ENCODE data around the gene RPRD2.
A peak's percentile ranks its signal among the peaks of the same experiment; 100 is the strongest.

RPRD2 gene

GRCh38 chr1:150473659-150474058 lies 109.7 kb downstream of the RPRD2 start:
- DNase-seq, result no peak

GRCh38 chr1:150474869-150475268 lies 110.9 kb downstream of the RPRD2 start:
- no peak for DNase-seq

DNA sequence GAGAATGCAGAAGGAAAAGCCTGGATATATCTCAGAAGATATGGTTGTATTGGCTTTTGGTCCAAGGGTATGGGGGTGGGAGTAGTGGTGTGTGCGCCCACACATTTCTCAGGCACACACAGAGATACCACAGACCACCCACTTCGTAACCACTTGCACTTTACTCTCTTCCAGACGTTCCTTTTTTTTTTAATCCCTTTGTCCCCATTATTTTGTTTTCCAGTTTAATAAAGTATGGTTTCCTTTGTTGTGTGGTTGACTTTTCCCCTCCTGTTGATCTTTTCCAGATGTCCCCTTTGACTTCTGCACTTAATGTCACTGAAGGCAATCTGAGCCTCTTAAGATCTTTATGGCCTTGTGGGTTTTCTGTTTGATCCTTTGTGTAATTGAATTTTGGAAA lies 112.8 kb downstream of the RPRD2 start:
- DNase-seq, result no peak

- DNase-seq, result no peak
Observed at GRCh38 chr1:150477320-150477719, 113.4 kb downstream of the RPRD2 start.

- no peak for DNase-seq
Observed at GRCh38 chr1:150477733-150478132, 113.8 kb downstream of the RPRD2 start.

- no peak for DNase-seq
Observed at GRCh38 chr1:150479370-150479769, 115.4 kb downstream of the RPRD2 start.

GRCh38 chr1:150479927-150480352 lies 116.0 kb downstream of the RPRD2 start:
- DNase-seq, result no peak

DNA sequence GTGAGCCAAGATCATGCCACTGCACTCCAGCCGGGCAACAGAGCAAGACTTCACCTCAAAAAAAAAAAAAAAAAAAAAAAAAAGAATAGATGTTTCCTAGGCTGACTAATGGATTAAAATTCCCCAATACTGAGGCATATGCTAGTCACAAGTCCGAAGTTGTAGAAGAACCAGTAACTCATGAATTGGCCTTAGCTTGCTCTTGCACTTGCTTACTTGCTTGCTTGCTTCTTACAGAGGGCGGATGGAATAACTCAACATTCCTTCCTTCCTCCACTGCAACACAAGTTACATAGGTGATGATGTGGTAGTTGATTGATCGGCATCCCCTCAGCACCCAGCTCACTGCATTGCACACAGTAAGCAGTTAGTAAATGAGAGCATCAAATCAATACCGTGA lies 120.5 kb downstream of the RPRD2 start:
- DNase-seq, result no peak

DNA sequence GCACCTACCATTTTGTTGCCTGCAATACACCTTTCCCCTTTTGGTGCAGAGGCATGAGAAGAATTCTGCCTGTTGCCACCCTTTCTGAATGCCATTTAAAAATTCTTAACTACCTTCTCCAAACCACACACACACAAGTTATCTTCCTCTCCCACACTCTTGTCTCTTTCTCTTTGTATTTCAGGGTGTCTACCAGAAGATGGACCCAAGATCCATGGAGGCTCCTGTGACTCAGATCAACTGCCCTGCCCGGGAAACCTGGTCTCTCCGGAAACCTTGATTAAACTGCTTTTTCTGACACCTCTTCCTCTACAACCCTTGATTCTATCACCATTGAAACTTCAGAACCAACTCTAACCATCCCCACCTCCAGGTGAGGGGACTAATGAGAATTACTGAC lies 120.9 kb downstream of the RPRD2 start:
- peak; percentile 8 for DNase-seq

DNA sequence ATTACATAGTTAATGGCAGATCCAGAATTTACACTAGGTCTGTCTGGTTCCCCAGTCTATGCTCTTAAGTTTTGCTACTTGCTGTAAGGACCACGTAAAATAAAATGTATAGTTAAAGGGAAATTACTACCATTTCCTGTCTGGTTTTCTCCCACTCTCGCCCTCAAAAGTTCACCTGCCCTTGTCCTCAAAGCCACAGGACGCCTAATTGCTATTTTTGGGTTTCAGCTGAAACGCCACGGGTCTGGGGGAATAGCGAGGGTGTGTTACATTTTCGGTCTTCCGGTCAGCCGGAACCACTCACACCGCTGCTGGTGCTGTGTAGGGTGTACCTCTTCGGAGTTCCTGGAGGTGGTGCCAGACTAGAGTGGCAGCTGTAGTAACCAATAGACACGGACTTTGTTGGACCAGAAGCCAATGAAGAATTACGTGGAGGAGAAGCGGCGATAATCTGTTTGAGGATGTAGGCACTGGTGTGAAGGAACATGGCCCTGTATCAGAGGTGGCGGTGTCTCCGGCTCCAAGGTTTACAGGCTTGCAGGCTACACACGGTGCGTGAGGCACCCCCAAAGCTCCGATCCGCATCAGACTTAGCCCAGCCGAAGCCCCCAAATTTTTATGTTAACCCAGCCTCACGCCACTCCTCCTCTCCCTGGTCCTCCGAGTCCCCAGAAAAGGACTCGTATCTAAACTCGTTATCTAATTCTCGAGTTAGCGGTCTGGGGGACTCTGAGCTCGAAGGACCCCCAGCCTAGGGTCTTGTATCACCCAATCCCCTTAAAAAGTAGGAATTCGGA lies 123.2 kb downstream of the RPRD2 start, which contains the start of gene TARS2:
TARS2 (plus strand) TSS at position 454 of the 797 bp plus-strand sequence; CDS start at position 486, 32 bp downstream.
- peak; percentile 97 for DNase-seq

- DNase-seq, result no peak
Observed at GRCh38 chr1:150487763-150488115, 123.8 kb downstream of the RPRD2 start.

GRCh38 chr1:150493175-150493574 lies 129.2 kb downstream of the RPRD2 start:
- no peak for DNase-seq

- no peak for DNase-seq
Observed at GRCh38 chr1:150498342-150498741, 134.4 kb downstream of the RPRD2 start.

- DNase-seq, result peak; percentile 42
Observed at GRCh38 chr1:150505431-150505830, 141.5 kb downstream of the RPRD2 start.

GRCh38 chr1:150507912-150508864 lies 144.2 kb downstream of the RPRD2 start, which contains the start of gene ECM1:
ECM1 (plus strand) TSS chr1:150508109; CDS start chr1:150508210, 101 bp downstream.
- no peak for DNase-seq

GRCh38 chr1:150508982-150509381 lies 145.0 kb downstream of the RPRD2 start:
- no peak for DNase-seq

GRCh38 chr1:150511551-150511950 lies 147.6 kb downstream of the RPRD2 start:
- peak; percentile 93 for DNase-seq

DNA sequence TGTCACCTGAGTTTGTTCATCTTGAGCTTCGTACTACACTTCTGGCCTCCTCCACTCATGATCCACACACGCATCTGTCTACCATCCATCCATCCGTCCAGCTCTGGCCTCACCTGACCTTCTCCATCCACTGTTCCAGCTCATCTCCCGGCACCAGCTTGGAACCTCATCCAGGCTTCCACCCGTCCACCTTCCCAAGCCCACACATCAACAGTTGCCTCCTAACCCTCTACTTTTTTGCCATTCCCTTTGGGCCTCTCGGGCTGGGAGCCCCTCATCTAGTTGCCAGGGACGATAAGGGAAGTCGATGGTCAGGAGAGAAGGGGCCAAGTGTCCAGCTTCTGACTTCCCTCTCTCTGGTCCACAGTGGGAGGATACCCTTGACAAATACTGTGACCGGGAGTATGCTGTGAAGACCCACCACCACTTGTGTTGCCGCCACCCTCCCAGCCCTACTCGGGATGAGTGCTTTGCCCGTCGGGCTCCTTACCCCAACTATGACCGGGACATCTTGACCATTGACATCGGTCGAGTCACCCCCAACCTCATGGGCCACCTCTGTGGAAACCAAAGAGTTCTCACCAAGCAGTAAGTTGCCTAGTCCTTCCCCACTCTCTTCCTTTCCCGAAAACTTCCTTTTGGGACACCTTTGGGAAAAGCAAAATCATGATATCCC lies 148.2 kb downstream of the RPRD2 start:
- DNase-seq, result no peak

DNA sequence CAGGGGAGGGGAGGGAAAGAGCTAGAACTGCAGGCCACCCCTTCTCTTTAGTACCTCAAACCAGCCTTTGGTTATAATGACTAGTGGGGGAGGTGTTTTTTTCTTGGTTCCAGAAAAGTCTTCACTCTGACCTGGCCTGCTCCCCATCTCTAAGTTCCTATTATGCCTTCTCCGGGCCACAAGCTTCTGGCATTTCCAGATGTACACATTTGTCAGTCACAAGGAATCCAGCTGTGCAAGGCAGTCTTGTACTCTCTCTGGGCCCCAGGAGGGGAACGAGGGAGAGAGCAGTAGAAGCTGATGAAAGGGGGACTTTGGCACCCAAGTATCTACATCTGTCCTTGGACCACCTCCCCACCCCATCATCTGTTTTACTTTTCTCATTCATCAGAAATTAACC lies 148.9 kb downstream of the RPRD2 start:
- no peak for DNase-seq

DNA sequence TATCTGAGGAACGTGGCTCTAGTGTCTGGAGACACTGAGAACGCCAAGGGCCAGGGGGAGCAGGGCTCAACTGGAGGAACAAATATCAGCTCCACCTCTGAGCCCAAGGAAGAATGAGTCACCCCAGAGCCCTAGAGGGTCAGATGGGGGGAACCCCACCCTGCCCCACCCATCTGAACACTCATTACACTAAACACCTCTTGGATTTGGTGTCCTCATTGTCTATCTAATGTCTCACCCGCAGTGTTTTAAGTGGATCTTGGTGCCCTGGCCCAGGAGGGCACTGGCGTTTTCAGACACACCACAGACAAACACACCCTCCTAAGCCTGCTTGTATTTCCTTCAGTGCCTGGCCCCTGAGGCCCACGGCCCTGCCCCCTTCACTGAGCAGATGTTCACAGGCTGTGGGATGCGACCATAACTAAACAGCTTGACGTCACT lies 149.4 kb downstream of the RPRD2 start:
- DNase-seq, result no peak

DNA sequence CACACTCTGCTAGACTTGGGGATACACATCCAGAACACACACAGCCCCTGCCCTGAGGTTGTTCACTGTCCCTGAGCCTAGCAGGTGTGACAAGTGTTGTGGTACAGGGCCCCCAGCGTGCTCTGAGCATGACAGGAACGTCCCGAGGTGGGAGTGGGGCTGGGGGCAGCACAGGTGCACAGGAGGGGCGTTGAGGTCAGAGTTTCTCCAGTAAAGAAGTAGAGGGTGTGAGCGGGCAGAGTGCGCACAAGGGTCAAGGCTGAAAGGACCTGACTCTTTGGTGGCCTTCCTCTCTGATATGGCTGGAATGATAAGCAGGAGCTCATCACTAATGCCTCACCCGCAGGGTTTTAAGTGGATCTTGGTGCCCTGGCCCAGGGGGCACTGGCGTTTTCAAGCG lies 150.3 kb downstream of the RPRD2 start:
- DNase-seq, result no peak

DNA sequence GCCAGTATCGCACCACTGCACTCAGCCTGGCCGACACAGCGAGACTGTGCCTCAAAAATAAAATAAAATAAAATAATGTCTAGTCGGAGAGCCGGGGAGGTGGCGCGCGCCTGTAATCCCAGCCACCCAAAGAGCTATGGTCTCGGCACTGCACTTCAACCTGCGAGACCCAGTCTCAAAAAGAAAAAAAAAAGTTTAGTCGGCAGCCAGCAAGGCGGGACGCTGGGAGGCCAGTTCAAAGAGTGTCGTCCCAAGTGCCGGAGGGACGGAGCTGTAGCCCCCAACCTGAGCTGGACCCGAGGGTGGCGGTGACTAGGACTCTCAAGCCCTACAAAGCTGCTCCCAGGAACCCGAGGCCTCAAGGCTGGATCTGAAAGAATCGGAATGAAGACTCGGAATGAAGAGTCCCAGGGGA lies 151.0 kb downstream of the RPRD2 start:
- DNase-seq, result no peak

Data from NCI-H146 (cell line).